GM10266 (cell line): Measurements from ENCODE around the gene TCERG1L.

Experiments
- DNase-seq: peaks from one replicate; pipeline ENCODE4 v3.0.0; 2012; ENCODE audit errors: extremely low spot score
- TF ChIP-seq, protein P1 (sequence below): IDR thresholded peaks from 2 replicates; pipeline ENCODE4 v1.5.1; 2012; ENCODE audit warnings: mild to moderate bottlenecking, low read depth; ENCODE audit not compliant: control insufficient read depth, insufficient read depth; ENCODE audit errors: missing control alignments

The TCERG1L gene

DNA sequence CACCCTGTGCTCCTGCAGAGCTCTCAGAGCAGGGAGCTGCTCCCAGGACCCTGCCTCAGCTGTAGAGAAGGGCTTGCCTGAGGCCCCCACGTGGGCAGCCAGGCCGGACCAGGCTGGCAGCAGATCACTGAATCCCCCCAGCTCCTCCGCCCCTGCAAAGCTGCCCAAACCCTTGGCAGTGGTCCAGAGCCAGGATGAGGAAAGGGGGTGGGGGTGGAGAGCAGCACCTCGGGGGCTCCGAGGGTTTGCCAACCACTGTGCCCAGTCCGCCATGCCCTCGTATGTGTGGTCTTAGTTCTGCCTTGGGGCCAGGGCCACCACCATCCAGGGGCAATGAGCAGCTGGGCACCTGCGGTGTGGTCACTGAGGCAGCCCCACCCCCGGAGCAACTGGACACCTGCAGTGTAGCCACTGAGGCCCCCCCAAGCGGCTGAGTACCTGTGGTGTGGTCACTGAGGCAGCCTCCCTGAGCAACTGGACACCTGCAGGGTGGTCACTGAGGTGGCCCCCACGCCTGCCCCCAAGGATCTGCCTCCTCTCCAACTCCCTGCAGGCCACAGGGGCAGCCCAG, 90.8 kb downstream of the TCERG1L start:
- no peak for DNase-seq
- TF ChIP-seq, protein P1, sequence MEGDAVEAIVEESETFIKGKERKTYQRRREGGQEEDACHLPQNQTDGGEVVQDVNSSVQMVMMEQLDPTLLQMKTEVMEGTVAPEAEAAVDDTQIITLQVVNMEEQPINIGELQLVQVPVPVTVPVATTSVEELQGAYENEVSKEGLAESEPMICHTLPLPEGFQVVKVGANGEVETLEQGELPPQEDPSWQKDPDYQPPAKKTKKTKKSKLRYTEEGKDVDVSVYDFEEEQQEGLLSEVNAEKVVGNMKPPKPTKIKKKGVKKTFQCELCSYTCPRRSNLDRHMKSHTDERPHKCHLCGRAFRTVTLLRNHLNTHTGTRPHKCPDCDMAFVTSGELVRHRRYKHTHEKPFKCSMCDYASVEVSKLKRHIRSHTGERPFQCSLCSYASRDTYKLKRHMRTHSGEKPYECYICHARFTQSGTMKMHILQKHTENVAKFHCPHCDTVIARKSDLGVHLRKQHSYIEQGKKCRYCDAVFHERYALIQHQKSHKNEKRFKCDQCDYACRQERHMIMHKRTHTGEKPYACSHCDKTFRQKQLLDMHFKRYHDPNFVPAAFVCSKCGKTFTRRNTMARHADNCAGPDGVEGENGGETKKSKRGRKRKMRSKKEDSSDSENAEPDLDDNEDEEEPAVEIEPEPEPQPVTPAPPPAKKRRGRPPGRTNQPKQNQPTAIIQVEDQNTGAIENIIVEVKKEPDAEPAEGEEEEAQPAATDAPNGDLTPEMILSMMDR: no peak

DNA sequence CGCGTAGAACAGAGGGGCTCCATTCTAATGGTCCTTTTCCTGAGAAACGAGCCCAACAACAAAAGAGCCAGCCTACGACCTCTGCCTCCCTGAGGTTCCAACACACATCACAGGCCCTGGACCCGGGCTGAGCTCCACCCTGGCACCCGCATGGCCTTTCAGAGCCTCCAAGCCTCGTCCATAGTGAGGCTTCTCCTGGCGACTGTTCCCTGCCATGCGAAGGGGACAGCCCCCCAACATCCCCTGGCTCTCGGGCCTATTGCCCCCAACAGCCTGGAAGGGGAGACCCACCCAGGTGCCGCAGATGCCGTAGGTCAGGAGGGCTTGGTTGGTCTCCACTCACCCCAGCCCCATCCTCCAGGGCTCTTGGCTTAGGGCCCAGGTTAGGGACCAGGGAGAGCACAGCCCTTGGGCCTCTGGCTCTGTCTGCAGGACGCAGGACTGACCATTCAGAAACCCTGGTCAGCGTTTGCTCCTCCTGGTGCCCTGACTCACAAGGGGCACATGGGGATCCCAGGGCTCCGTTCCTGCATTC, 91.5 kb downstream of the TCERG1L start:
- DNase-seq: no peak
- TF ChIP-seq, protein P1: no peak

- TF ChIP-seq, protein P1: no peak
- no peak for DNase-seq
Observed at GRCh38 chr10:131219584-131219886, 92.0 kb downstream of the TCERG1L start.

DNA sequence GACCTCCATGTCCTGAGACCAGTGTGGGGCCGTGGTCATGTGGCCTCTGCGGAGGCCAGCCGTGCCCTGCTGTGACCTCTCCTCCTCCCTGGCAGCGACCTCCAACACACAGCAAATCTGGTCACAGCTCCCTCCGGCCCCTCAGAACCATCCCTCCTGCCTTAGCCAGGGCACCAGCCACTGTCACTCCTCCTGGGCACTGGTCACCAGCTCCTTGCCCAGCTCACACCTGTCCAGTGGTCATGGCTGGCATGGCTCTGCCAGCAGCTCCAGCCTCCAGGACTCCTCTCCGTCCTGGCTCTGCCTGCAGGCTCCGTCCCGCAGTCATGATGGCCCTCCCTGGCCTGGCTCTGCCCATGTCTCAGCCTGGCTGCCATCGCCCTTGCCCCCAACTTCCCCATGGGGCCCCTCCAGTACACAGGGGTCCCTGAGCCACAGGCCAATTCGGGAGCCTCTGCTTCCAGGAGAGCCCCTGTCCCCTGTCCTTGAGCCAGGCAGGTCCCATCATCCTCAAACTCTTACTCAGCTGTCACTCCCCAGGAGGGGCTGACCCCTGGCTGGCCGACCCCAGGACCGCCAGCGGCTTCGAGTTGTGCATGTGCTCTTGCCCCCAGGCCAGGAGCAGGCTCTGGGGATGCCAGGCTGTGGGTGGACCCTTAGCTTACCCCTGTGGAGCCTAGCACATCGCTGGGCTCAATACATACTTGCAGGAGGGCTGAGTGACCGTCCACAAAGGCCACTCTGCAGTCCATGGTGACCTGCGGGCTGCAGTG, 92.5 kb downstream of the TCERG1L start:
- TF ChIP-seq, protein P1: no peak
- DNase-seq: no peak

DNA sequence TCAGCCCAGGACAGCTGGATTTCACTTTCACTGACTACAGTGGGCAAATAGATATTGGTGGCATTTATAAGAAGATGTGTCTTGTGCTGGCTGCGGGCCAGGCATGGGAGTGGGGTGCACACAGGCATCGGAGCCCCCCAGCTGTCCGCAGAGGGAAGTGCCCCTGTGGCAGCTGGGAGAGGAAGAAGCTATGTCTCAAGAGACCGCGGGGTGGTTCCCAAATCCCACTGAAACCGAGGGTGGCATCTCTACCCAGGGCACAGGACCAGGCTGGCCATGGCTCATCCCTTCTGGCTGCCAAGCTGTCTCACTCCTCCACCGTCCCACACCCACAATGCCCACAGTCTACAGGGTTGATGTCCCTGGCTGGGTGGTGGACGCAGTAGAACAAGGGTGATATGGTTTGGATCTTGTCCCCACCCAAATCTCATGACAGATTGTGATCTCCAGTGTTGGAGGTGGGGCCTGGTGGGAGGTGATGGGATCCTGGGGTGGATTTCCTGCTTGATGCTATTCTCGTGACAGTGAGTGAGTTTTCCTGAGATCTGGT, 94.8 kb downstream of the TCERG1L start:
- TF ChIP-seq, protein P1: no peak

GRCh38 chr10:131215776-131216175, 95.7 kb downstream of the TCERG1L start:
- no peak for DNase-seq
- TF ChIP-seq, protein P1: no peak

More for the DNA sequence above, 94.8 kb downstream of the TCERG1L start:
- DNase-seq: no peak
